Upper lobe of left lung (tissue), 4 donors: Measurements from ENCODE around the gene RENBP.

ENCODE experiments used
- POLR2A ChIP-seq, 4 donors: fragments of 450-650 bp; IDR thresholded peaks; one replicate each; pipeline ENCODE4 v1.5.1; 2016 to 2017; ENCODE audit warnings: antibody characterized with exemption in 4 of 4, mild to moderate bottlenecking in 2 of 4
- POLR2AphosphoS5 ChIP-seq, 2 donors: sonication (generic); formaldehyde crosslinking; IDR thresholded peaks; one replicate each; pipeline ENCODE4 v1.5.1; 2017; ENCODE audit warnings: antibody characterized with exemption in 2 of 2
- TF ChIP-seq, protein P1 (sequence below), 6 experiments: fragments of 450-650 bp in 4 of 6; fragments of 200-600 bp in 2 of 6; sonication (generic) in 2 of 6; IDR thresholded peaks; one replicate each; pipeline ENCODE4 v1.5.1; 2016 to 2019; ENCODE audit warnings: antibody characterized with exemption in 6 of 6

DNA sequence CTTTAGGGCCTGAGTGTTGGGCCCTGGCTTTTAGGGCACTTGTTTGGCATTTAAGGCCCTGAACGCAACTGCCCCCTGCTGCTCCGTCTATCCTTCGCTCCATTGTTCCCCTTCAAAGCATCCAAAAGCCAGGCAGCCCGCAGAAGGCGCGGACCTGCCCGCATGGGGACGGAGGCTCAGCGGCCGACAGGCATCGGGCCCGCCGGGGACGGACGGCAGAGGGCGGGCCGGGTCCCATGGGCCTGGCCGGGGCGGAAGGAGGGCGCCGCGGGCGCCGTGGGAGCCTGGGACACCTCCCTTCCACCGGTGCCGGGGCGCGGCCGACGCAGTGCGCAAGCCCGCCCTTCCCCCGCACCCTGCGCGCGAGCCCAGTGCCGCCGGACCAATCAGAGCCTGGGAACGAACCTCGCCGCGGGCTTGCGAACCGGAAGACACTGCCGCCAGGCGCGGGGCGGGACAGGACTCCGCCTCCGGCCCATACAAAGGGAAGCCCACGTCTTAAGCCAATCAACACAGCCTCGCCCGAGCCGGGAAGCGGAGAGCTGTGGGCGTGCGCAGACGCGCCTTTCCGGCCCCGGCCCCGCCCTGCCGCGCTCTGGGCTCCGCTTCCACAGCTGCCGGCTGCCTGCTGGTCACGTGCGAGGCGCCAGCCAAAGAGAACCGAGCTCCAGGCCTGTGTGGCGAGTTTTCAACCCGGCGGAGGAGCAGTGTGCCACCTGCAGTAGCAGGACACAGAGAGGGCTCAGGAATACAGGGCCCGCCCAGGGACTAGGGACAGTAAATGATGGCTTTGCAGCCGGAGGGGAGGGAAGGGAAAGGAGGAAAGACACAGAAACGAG, 16.3 kb downstream of the RENBP start:
- TF ChIP-seq POLR2A (IDR thresholded peaks at IDR 0.05) (peak in 2 of 4 donors; percentile 67 to 94), POLR2AphosphoS5 (IDR thresholded peaks at IDR 0.05) (peak; percentile 50 to 80)
- TF ChIP-seq, protein P1, sequence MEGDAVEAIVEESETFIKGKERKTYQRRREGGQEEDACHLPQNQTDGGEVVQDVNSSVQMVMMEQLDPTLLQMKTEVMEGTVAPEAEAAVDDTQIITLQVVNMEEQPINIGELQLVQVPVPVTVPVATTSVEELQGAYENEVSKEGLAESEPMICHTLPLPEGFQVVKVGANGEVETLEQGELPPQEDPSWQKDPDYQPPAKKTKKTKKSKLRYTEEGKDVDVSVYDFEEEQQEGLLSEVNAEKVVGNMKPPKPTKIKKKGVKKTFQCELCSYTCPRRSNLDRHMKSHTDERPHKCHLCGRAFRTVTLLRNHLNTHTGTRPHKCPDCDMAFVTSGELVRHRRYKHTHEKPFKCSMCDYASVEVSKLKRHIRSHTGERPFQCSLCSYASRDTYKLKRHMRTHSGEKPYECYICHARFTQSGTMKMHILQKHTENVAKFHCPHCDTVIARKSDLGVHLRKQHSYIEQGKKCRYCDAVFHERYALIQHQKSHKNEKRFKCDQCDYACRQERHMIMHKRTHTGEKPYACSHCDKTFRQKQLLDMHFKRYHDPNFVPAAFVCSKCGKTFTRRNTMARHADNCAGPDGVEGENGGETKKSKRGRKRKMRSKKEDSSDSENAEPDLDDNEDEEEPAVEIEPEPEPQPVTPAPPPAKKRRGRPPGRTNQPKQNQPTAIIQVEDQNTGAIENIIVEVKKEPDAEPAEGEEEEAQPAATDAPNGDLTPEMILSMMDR (IDR thresholded peaks at IDR 0.05) = peak in 4 of 6 experiments; percentile 8 to 43 (median 20)
